ENCODE data around the gene CASZ1.

CASZ1 gene

GRCh38 chr1:10727751-10728232 is 68.7 kb downstream of the CASZ1 start:
- DNase-seq (ENCODE audit: low spot score): no peak

- DNase-seq (ENCODE audit: low spot score): no peak
Measured at GRCh38 chr1:10726355-10726754, 70.1 kb downstream of the CASZ1 start.

- DNase-seq (ENCODE audit: low spot score): no peak
Measured at GRCh38 chr1:10724948-10725847, 71.2 kb downstream of the CASZ1 start.

GRCh38 chr1:10724511-10724910 is 71.9 kb downstream of the CASZ1 start:
- no peak for DNase-seq (ENCODE audit: low spot score)

- no peak for DNase-seq (ENCODE audit: low spot score)
Measured at GRCh38 chr1:10724052-10724494, 72.4 kb downstream of the CASZ1 start.

- DNase-seq (ENCODE audit: low spot score): no peak
Measured at GRCh38 chr1:10723317-10723716, 73.1 kb downstream of the CASZ1 start.

- DNase-seq (ENCODE audit: low spot score): no peak
Measured at GRCh38 chr1:10722803-10723202, 73.6 kb downstream of the CASZ1 start.

- peak; percentile 59 for DNase-seq (ENCODE audit: low spot score)
Measured at GRCh38 chr1:10721381-10722321, 74.8 kb downstream of the CASZ1 start.

- DNase-seq (ENCODE audit: low spot score): no peak
Measured at GRCh38 chr1:10720635-10721034, 75.8 kb downstream of the CASZ1 start.

GRCh38 chr1:10718083-10718415 is 78.4 kb downstream of the CASZ1 start:
- DNase-seq (ENCODE audit: low spot score): no peak

- no peak for DNase-seq (ENCODE audit: low spot score)
Measured at GRCh38 chr1:10717296-10718082, 79.0 kb downstream of the CASZ1 start.

- DNase-seq (ENCODE audit: low spot score): no peak
Measured at GRCh38 chr1:10716840-10717239, 79.6 kb downstream of the CASZ1 start.

- DNase-seq (ENCODE audit: low spot score): peak; percentile 68
Measured at GRCh38 chr1:10714337-10715114, 81.9 kb downstream of the CASZ1 start.

- no peak for DNase-seq (ENCODE audit: low spot score)
Measured at GRCh38 chr1:10713614-10714013, 82.8 kb downstream of the CASZ1 start.

- DNase-seq (ENCODE audit: low spot score): no peak
Measured at GRCh38 chr1:10712568-10713362, 83.7 kb downstream of the CASZ1 start.

GRCh38 chr1:10710489-10710888 is 86.0 kb downstream of the CASZ1 start:
- DNase-seq (ENCODE audit: low spot score): no peak

GRCh38 chr1:10709646-10710045 is 86.8 kb downstream of the CASZ1 start:
- DNase-seq (ENCODE audit: low spot score): peak; percentile 50

- DNase-seq (ENCODE audit: low spot score): no peak
Measured at GRCh38 chr1:10709165-10709564, 87.3 kb downstream of the CASZ1 start.

- DNase-seq (ENCODE audit: low spot score): peak; percentile 51
Measured at GRCh38 chr1:10708757-10709156, 87.7 kb downstream of the CASZ1 start.

GRCh38 chr1:10707208-10707607 is 89.2 kb downstream of the CASZ1 start:
- no peak for DNase-seq (ENCODE audit: low spot score)
